Osteocyte (in vitro differentiated cells): ENCODE measurements around the gene HECTD1. TPM values are rescaled to one million over a fixed set of nuclear protein-coding genes. Genes with fewer than 3 reads are reported as not detected.

Source experiments
- DNase-seq: peaks from one replicate; pipeline ENCODE4 v3.0.0; 2021; ENCODE audit warnings: mixed read lengths; ENCODE audit not compliant: unreplicated experiment; ENCODE audit errors: extremely low spot score
- H3K27ac Mint-ChIP-seq: one replicate; pipeline ENCODE4 v1.8.0; 2021; ENCODE audit warnings: mild to moderate bottlenecking, mixed read lengths; ENCODE audit not compliant: unreplicated experiment
- H3K27me3 Mint-ChIP-seq: one replicate; pipeline ENCODE4 v1.8.0; 2021; ENCODE audit warnings: mixed read lengths; ENCODE audit not compliant: unreplicated experiment
- H3K36me3 Mint-ChIP-seq: one replicate; pipeline ENCODE4 v1.8.0; 2021; ENCODE audit warnings: mixed read lengths; ENCODE audit not compliant: unreplicated experiment
- H3K4me1 Mint-ChIP-seq: one replicate; pipeline ENCODE4 v1.8.0; 2021; ENCODE audit warnings: mixed read lengths; ENCODE audit not compliant: unreplicated experiment
- H3K4me3 Mint-ChIP-seq: one replicate; pipeline ENCODE4 v1.8.0; 2021; ENCODE audit warnings: mild to moderate bottlenecking, moderate library complexity, mixed read lengths; ENCODE audit not compliant: unreplicated experiment
- H3K9me3 Mint-ChIP-seq: one replicate; pipeline ENCODE4 v1.8.0; 2021; ENCODE audit warnings: mixed read lengths; ENCODE audit not compliant: unreplicated experiment
- total RNA-seq: library from RNA; stranded (reverse); gene quantifications from 2 replicates; pipeline ENCODE4 v1.2.1, GENCODE V29; 2021
- TF ChIP-seq, protein P1 (sequence below): fragments of 200-600 bp; sonication (generic); IDR thresholded peaks from 2 replicates; pipeline ENCODE4 v1.5.0; 2021; ENCODE audit warnings: antibody characterized with exemption, mild to moderate bottlenecking, moderate library complexity

Gene HECTD1
- total RNA-seq, 1 donor from 2014 or later, result 175 TPM

DNA sequence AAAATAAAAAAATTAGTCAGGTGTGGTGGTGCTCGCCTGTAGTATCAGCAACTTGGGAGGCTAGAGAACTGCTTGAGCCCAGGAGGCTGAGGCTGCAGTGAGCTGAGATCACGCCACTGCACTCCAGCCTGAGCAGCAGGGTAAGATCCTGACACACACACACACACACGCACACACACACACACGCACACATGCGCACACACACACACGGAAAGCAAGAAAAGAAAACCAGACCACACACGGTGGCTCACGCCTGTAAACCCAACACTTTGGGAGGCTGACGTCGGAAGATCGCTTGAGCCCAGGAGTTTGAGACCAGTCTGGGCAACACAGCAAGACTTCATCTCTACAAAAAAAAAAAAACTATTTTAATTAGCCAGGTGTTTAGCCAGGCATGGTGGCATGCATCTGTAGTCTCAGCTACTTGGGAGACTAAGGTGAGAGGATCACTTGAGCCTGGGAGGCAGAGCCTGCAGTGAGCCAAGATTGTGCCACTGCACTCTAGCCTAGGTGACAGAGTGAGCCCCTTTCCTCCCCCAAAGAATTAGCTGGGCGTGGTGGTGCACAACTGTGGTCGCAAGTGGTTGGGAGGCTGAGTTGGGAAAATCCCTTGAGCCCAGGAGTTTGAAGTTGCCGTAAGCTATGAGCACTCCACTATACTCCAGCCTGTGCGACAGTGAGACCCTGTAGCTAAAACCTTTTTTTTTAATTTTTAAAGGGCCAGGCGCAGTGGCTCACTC is 44.5 kb downstream of the HECTD1 start:
- Mint-ChIP-seq H3K9me3 (no peaks in the 10 kb centered on the region), H3K27me3 (no peaks in the 10 kb centered on the region), H3K36me3 (peaks cover 39% of the 10 kb centered on the region), H3K27ac (no peak overlapping the region), H3K4me1 (peaks cover 16% of the 10 kb centered on the region), H3K4me3 (no peak overlapping the region)
- TF ChIP-seq, protein P1, sequence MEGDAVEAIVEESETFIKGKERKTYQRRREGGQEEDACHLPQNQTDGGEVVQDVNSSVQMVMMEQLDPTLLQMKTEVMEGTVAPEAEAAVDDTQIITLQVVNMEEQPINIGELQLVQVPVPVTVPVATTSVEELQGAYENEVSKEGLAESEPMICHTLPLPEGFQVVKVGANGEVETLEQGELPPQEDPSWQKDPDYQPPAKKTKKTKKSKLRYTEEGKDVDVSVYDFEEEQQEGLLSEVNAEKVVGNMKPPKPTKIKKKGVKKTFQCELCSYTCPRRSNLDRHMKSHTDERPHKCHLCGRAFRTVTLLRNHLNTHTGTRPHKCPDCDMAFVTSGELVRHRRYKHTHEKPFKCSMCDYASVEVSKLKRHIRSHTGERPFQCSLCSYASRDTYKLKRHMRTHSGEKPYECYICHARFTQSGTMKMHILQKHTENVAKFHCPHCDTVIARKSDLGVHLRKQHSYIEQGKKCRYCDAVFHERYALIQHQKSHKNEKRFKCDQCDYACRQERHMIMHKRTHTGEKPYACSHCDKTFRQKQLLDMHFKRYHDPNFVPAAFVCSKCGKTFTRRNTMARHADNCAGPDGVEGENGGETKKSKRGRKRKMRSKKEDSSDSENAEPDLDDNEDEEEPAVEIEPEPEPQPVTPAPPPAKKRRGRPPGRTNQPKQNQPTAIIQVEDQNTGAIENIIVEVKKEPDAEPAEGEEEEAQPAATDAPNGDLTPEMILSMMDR, result no peak
- no peak for DNase-seq

DNA sequence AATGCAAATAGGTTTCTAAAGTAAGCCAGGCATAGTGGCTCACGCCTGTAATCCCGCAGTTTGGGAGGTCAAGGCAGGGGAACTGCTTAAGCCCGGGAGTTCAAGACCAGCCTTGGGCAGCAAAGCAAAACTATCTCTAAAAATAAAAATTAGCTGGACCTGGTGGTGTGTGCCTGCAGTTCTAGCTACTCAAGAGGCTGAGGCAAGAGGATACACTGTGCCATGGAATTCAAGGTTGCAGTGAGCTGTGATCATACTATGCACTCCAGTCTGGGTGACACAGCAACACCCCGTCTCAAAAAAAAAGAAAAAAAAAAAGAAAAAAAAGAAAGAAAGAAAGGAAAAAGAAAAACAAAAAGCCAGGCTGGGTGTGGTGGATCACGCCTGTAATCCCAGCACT is 46.3 kb downstream of the HECTD1 start:
- H3K27me3 Mint-ChIP-seq, result no peaks in the 10 kb centered on the region
- H3K36me3 Mint-ChIP-seq, result peaks cover 35% of the 10 kb centered on the region
- H3K4me3 Mint-ChIP-seq, result no peak overlapping the region
- DNase-seq, result no peak
- no peak overlapping the region for H3K27ac Mint-ChIP-seq
- peaks cover 15% of the 10 kb centered on the region for H3K4me1 Mint-ChIP-seq
- no peaks in the 10 kb centered on the region for H3K9me3 Mint-ChIP-seq
- TF ChIP-seq, protein P1, result no peak

DNA sequence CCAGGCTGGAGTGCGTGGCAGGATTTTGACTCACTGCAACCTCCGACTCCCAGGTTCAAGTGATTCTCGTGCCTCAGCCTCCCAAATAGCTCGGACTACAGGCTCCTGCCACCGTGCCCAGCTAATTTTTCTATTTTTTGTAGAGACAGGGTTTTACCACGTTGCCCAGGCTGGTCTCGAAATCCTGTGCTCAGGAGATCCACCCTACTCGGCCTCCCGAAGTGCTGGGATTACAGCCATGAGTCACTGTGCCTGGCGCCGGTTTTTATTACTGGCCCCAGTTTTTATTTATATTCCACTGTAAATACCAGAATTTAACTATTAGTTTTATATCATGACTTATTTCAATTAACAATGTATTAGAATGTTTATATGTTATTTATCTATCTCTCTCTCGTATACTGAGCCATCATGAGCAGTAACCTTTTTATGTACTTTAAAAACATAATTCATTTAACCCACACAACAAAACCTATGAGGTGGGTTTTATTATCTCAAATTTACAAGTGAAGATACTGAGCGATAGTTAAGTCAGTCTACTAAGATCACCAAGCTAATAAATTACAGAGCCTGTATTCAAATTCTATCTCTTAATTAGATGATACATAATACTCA is 47.8 kb downstream of the HECTD1 start:
- Mint-ChIP-seq H3K4me3 (no peak overlapping the region), H3K27me3 (no peaks in the 10 kb centered on the region), H3K27ac (no peak overlapping the region), H3K36me3 (peaks cover 28% of the 10 kb centered on the region), H3K4me1 (peaks cover 1% of the 10 kb centered on the region), H3K9me3 (no peaks in the 10 kb centered on the region)
- TF ChIP-seq, protein P1, result no peak
- no peak for DNase-seq

DNA sequence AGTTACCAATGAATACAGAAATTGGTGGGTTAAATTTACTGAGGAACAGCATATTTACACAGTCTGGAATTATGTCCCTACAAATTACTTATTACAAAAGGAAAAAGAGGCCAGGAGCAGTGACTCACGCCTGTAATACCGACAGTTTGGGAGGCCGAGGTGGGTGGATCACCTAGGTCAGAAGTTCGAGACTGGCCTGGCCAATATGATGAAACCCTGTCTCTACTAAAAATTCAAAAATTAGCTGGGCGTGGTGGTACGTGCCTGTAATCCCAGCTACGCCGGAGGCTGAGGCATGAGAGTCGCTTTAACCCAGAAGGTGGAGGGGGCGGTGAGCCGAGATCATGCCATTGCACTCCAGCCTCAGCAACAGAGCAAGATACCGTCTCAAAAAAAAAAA is 52.6 kb downstream of the HECTD1 start:
- Mint-ChIP-seq H3K36me3 (peaks cover 29% of the 10 kb centered on the region), H3K27me3 (no peaks in the 10 kb centered on the region), H3K27ac (peak overlapping the region; percentile 28), H3K4me3 (no peak overlapping the region), H3K4me1 (peaks cover under 1% of the 10 kb centered on the region), H3K9me3 (no peaks in the 10 kb centered on the region)
- TF ChIP-seq, protein P1, result no peak
- DNase-seq, result no peak

DNA sequence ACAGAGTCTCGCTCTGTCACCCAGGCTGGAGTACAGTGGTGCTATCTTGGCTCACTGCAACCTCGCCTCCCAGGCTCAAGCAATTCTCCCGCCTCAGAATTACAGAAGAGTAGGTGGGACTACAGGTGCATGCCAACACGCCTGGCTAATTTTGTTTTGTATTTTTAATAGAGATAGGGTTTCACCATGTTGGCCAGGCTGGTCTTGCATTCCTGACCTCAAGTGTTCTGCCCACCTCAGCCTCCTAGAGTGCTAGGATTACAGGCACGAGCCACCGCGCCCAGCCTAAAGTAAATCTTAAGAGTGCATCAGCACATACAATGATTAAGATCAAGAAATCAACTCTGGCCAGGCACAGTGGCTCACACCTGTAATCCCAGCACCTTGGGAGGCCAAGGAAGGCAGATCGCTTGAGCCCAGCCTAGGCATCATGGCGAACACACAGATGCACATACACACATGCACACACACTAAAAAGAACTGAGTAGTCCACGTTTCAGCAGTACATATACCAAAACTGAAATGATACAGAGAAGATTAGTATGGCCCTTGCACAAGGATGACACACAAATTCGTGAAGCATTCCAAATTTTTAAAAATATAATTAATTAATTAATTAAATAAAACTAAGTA is 65.0 kb downstream of the HECTD1 start:
- no peak for DNase-seq
- Mint-ChIP-seq H3K27me3 (no peaks in the 10 kb centered on the region), H3K27ac (no peak overlapping the region), H3K4me3 (no peak overlapping the region), H3K9me3 (no peaks in the 10 kb centered on the region), H3K4me1 (no peaks in the 10 kb centered on the region), H3K36me3 (peaks cover 37% of the 10 kb centered on the region)
- TF ChIP-seq, protein P1, result no peak
